Activated CD8-positive, alpha-beta T cell treated with anti-CD3 and anti-CD28 coated beads, Interleukin-2, amount 10 ng/mL, durations not matched to agents 7 days and 5 days (primary cell): ENCODE results near the gene TCP1. TPM values are rescaled to one million over a fixed set of nuclear protein-coding genes. Genes with fewer than 3 reads are reported as not detected.
"Not testable (repeated sequence)": the region's sequence is repeated elsewhere in the genome, so short reads cannot be mapped to it uniquely, and the experiment has no call there.

Experiments used
- ATAC-seq: fragments of 150-1000 bp; cut with Tn5 transposase; one replicate; pipeline ENCODE4 v1.10.0; 2021; ENCODE audit warnings: moderate library complexity
- CTCF ChIA-PET: fragments of 350-600 bp; sonication (Branson Sonifier 250); formaldehyde crosslinking; loops from one replicate; lab custom pipeline; 2021; ENCODE audit warnings: antibody characterized with exemption; lab: Charles Lee
- POLR2A ChIA-PET: fragments of 350-600 bp; sonication (Branson Sonifier 250); formaldehyde crosslinking; loops from one replicate; lab custom pipeline; 2021; ENCODE audit warnings: antibody characterized with exemption; lab: Charles Lee
- DNase-seq: peaks from one replicate; pipeline ENCODE4 v3.0.0-alpha.2; 2020
- H3K27ac Mint-ChIP-seq: one replicate; pipeline ENCODE4 v1.8.0; 2021; ENCODE audit warnings: mild to moderate bottlenecking, mixed read lengths
- H3K27me3 Mint-ChIP-seq: one replicate; pipeline ENCODE4 v1.8.0; 2021; ENCODE audit warnings: low read depth, mixed read lengths
- H3K36me3 Mint-ChIP-seq: one replicate; pipeline ENCODE4 v1.8.0; 2021; ENCODE audit warnings: low read depth, mixed read lengths
- H3K4me1 Mint-ChIP-seq: one replicate; pipeline ENCODE4 v1.8.0; 2021; ENCODE audit warnings: low read depth, mixed read lengths
- H3K4me3 Mint-ChIP-seq: one replicate; pipeline ENCODE4 v1.8.0; 2021; ENCODE audit warnings: mild to moderate bottlenecking, mixed read lengths
- H3K9me3 Mint-ChIP-seq: one replicate; pipeline ENCODE4 v1.8.0; 2022; ENCODE audit warnings: mixed read lengths; ENCODE audit not compliant: insufficient read depth
- total RNA-seq, 2 experiments: library from RNA; stranded (reverse); gene quantifications; one replicate each; pipeline ENCODE4 v1.2.3, GENCODE V29; 2021

The TCP1 gene
- total RNA-seq, 2 experiments from 2014 or later: 263 to 277 TPM

DNA sequence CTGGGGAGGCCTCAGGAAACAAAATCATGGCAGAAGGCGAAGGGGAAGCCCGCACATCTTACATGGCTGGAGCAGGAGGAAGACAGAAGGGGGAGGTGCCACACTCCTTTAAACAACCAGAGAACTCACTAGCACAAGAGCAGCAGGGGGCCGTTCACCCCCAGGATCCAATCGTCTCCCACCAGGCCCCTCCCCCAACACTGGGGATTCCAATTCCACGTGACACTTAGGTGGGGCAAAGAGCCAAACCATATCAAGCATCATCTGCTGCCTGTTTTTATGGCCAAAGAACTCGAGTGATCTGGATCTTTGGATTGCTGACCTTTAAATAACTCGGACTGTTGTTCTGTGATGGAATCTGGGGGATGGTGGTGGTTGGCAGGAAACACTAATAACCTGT is 38.7 kb upstream of the TCP1 start:
- no peaks in the 10 kb centered on the region for H3K9me3 Mint-ChIP-seq
- H3K4me1 Mint-ChIP-seq: peaks cover 8% of the 10 kb centered on the region
- ATAC-seq: no peak
- no peak overlapping the region for H3K4me3 Mint-ChIP-seq
- ChIA-PET CTCF (interaction anchor here (0.5 kb wide), 1 partner anchor 26 kb away, joined by 4 read pairs; no protein-coding TSS in a partner anchor), POLR2A (no interaction called here)
- H3K27me3 Mint-ChIP-seq: no peaks in the 10 kb centered on the region
- DNase-seq: no peak
- no peaks in the 10 kb centered on the region for H3K36me3 Mint-ChIP-seq
- no peak overlapping the region for H3K27ac Mint-ChIP-seq

- H3K27ac Mint-ChIP-seq: no peak overlapping the region
- no peaks in the 10 kb centered on the region for H3K9me3 Mint-ChIP-seq
- H3K4me1 Mint-ChIP-seq: peaks cover 6% of the 10 kb centered on the region
- no peaks in the 10 kb centered on the region for H3K36me3 Mint-ChIP-seq
- ATAC-seq (no peak), DNase-seq (no peak)
- ChIA-PET POLR2A (no interaction called here), CTCF (interaction anchor here (0.5 kb wide), 1 partner anchor 27 kb away, joined by 4 read pairs; no protein-coding TSS in a partner anchor)
- H3K27me3 Mint-ChIP-seq: no peaks in the 10 kb centered on the region
- no peak overlapping the region for H3K4me3 Mint-ChIP-seq
Observed at GRCh38 chr6:159826968-159827647, 37.7 kb upstream of the TCP1 start.

DNA sequence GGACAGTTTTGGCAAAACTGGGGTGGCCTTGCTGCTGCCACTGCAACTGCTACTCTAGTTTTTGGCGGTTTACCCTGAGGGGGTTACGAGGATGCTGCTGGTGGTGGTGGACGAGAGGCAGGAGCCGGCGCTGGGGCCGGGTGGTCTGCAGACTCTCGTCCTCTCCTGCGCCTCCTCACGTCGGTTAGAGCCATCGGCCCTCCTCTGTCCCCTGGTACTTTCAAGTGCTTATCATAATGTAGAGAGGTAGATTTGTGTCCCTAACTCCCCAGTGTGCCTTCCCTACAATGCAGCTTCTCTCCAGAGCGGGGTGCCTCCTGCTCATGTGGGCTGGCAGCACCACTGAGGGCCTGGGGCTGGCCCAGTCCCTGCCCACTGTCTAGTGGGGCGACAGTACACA is 36.6 kb upstream of the TCP1 start:
- ATAC-seq: no peak
- CTCF ChIA-PET: no interaction called here
- H3K9me3 Mint-ChIP-seq: no peaks in the 10 kb centered on the region
- no peaks in the 10 kb centered on the region for H3K27me3 Mint-ChIP-seq
- DNase-seq: no peak
- POLR2A ChIA-PET: no interaction called here
- no peaks in the 10 kb centered on the region for H3K36me3 Mint-ChIP-seq
- peaks cover 10% of the 10 kb centered on the region for H3K4me1 Mint-ChIP-seq
- no peak overlapping the region for H3K27ac Mint-ChIP-seq
- no peak overlapping the region for H3K4me3 Mint-ChIP-seq

DNA sequence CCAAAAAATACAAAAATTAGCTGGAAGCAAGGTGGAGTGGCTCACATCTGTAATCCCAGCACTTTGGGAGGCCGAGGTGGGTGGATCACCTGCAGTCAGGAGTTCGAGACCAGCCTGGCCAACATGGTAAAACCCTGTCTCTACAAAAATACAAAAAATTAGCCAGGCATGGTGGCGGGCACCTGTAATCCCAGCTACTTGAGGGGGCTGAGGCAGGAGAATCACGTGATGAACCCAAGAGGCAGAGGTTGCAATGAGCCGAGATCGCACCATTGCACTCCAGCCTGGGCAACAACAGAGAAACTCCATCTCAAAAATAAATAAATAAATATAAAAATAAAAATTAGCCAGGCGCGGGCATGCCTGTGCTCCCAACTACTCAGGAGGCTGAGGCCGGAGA is 35.3 kb upstream of the TCP1 start:
- peaks cover 22% of the 10 kb centered on the region for H3K4me1 Mint-ChIP-seq
- H3K27ac Mint-ChIP-seq, DNase-seq, CTCF ChIA-PET, ATAC-seq, POLR2A ChIA-PET, H3K36me3 Mint-ChIP-seq, H3K27me3 Mint-ChIP-seq, H3K9me3 Mint-ChIP-seq, H3K4me3 Mint-ChIP-seq: not testable (repeated sequence)

DNA sequence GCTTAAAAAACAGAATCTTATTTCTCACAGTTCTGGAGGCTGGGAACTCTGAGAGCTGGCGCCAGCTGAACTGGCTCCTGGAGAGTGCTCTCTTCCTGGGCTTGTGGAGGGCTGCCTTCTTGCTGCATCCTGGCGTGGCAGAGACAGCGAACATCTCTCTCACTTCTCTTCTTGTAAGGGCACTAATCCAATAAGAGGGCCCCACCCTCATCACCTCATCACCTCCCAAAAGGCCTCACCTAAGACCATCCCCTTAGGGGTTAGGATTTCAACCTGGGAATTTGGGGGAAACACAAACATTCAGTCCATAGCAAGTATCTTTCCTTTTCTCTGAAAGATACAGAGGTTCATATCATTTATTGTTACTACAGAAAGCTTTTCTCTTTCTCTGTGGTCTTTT is 34.6 kb upstream of the TCP1 start:
- Mint-ChIP-seq H3K27ac (no peak overlapping the region), H3K36me3 (no peaks in the 10 kb centered on the region), H3K9me3 (no peaks in the 10 kb centered on the region), H3K4me1 (peaks cover 23% of the 10 kb centered on the region), H3K4me3 (no peak overlapping the region), H3K27me3 (no peaks in the 10 kb centered on the region)
- ATAC-seq: no peak
- CTCF ChIA-PET: no interaction called here
- DNase-seq: no peak
- POLR2A ChIA-PET: no interaction called here

DNA sequence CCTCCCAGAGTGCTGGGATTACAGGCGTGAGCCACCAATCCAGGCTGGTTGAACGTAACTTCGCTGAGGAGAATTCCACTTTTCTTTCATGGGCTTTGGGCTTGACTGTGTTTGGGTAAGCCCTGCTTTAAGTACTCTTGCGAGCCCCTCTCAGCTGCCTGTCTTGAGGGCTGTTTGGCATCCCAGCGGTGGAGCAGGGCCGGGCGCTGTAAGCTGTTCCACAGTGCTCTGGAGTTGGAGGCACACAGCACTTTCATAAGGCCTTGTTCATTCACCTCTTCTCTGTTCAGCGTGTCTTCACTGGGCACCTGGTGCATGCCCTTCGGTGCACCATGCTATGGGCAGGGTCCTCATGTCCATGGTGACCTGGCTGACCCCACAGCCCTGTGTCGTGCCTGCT is 32.3 kb upstream of the TCP1 start:
- CTCF ChIA-PET: interaction anchor here (0.7 to 1.3 kb wide), 2 partner anchors 31 to 178 kb away, joined by 3 read pairs; no protein-coding TSS in a partner anchor
- H3K27ac Mint-ChIP-seq: no peak overlapping the region
- DNase-seq (no peak), ATAC-seq (no peak)
- H3K4me3 Mint-ChIP-seq: no peak overlapping the region
- no peaks in the 10 kb centered on the region for H3K27me3 Mint-ChIP-seq
- no peaks in the 10 kb centered on the region for H3K36me3 Mint-ChIP-seq
- peaks cover 23% of the 10 kb centered on the region for H3K4me1 Mint-ChIP-seq
- no peaks in the 10 kb centered on the region for H3K9me3 Mint-ChIP-seq
- POLR2A ChIA-PET: interaction anchor here (5.2 kb wide), 1 partner anchor 31 kb away, joined by 24 read pairs; the partner anchor contains the start of genes MRPL18 and TCP1

DNA sequence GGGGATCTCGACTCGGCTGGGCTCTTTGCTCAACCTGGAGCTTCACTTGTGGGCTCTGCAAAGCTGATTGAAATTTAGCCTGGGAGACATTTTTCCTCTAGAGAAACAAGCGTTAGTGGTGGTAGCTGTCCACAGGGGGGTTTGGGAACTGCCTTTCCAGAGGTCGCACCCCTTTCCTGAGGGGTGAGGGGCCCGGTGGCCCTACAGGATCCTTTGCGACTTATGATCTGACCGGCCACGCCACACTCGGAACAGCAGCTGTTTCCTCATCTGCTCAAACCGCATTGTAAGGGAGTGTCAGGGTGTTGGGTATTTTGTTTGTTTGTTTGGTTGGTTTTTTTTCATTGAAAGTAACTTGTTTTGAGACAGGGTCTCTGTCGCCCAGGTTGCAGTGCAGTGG is 31.7 kb upstream of the TCP1 start:
- ChIA-PET POLR2A (interaction anchor here (5.2 kb wide), 1 partner anchor 31 kb away, joined by 24 read pairs; the partner anchor contains the start of genes MRPL18 and TCP1), CTCF (interaction anchor here (0.8 to 1.3 kb wide), 2 partner anchors 30 to 31 kb away, joined by 3 read pairs; partner anchors contain the start of gene MRPL18)
- H3K4me1 Mint-ChIP-seq: peaks cover 23% of the 10 kb centered on the region
- no peaks in the 10 kb centered on the region for H3K27me3 Mint-ChIP-seq
- H3K4me3 Mint-ChIP-seq: no peak overlapping the region
- ATAC-seq (no peak), DNase-seq (no peak)
- peak overlapping the region; percentile 68 for H3K27ac Mint-ChIP-seq
- no peaks in the 10 kb centered on the region for H3K9me3 Mint-ChIP-seq
- no peaks in the 10 kb centered on the region for H3K36me3 Mint-ChIP-seq

GRCh38 chr6:159819932-159820640 is 30.7 kb upstream of the TCP1 start:
- H3K4me1 Mint-ChIP-seq: peaks cover 23% of the 10 kb centered on the region
- no peaks in the 10 kb centered on the region for H3K27me3 Mint-ChIP-seq
- H3K4me3 Mint-ChIP-seq: peak overlapping the region; percentile 72
- ChIA-PET CTCF (interaction anchor here (0.8 to 1.4 kb wide), 2 partner anchors 14 to 33 kb away, joined by 3 to 4 read pairs; no protein-coding TSS in a partner anchor), POLR2A (interaction anchor here (0.8 to 5.2 kb wide), 2 partner anchors 30 to 125 kb away, joined by 3 to 24 read pairs; partner anchors contain the start of genes MRPL18 and TCP1)
- H3K27ac Mint-ChIP-seq: peak overlapping the region; percentile 95
- H3K36me3 Mint-ChIP-seq: no peaks in the 10 kb centered on the region
- peak; percentile 72 for DNase-seq
- ATAC-seq: peak; percentile 85
- H3K9me3 Mint-ChIP-seq: no peaks in the 10 kb centered on the region

GRCh38 chr6:159819098-159819497 is 29.7 kb upstream of the TCP1 start:
- peak overlapping the region; percentile 95 for H3K27ac Mint-ChIP-seq
- ChIA-PET POLR2A (interaction anchor here (5.2 kb wide), 1 partner anchor 29 kb away, joined by 24 read pairs; the partner anchor contains the start of genes MRPL18 and TCP1), CTCF (interaction anchor here (1.4 kb wide), 1 partner anchor 34 kb away, joined by 4 read pairs; no protein-coding TSS in a partner anchor)
- H3K4me1 Mint-ChIP-seq: peaks cover 23% of the 10 kb centered on the region
- peak overlapping the region; percentile 72 for H3K4me3 Mint-ChIP-seq
- no peaks in the 10 kb centered on the region for H3K27me3 Mint-ChIP-seq
- H3K36me3 Mint-ChIP-seq: no peaks in the 10 kb centered on the region
- H3K9me3 Mint-ChIP-seq: no peaks in the 10 kb centered on the region
- ATAC-seq (no peak), DNase-seq (no peak)

DNA sequence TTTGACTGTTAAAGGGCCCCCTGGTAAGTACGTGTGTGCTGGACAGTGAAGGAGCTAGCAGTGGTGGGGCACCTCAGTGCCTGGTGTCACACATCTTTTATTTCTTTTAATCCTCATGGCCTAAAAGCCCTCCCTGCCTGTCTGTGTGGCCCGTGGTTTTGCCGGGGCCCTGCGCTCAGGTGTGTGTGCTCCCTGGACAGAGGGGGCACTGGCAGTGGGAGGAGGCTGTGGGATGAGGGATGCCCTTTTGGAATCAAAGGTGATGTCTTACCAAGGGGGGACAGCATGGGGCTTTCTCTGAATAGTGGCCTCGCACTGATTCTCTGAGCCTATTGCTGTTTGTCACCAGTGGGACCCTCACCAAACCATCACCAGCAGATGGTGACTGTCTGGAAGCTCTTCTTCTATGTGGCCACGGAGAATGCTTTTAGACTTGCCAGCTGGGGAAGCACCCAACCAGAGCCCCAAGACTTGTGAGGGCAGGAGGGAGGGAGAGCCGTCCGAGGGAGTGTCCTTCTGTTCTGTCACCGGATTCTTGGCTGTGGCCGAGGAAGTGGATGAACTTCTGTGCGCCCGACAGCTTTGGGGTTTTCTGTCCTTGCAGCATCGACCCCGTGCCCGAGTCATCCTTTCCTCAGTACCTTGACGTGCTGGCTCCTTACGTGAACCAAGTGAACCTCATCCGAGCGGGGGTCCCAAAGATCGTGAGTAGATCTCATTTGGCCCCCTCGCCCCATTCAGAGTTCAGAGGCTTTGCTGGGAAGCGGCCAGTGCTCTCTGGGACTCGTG is 28.7 kb upstream of the TCP1 start:
- Mint-ChIP-seq H3K4me1 (peaks cover 23% of the 10 kb centered on the region), H3K27me3 (no peaks in the 10 kb centered on the region), H3K36me3 (no peaks in the 10 kb centered on the region), H3K9me3 (no peaks in the 10 kb centered on the region), H3K4me3 (no peak overlapping the region), H3K27ac (no peak overlapping the region)
- ATAC-seq: no peak
- ChIA-PET CTCF (interaction anchor here (0.6 kb wide), 1 partner anchor 28 kb away, joined by 3 read pairs; no protein-coding TSS in a partner anchor), POLR2A (interaction anchor here (5.2 kb wide), 1 partner anchor 28 kb away, joined by 24 read pairs; the partner anchor contains the start of genes MRPL18 and TCP1)
- no peak for DNase-seq

DNA sequence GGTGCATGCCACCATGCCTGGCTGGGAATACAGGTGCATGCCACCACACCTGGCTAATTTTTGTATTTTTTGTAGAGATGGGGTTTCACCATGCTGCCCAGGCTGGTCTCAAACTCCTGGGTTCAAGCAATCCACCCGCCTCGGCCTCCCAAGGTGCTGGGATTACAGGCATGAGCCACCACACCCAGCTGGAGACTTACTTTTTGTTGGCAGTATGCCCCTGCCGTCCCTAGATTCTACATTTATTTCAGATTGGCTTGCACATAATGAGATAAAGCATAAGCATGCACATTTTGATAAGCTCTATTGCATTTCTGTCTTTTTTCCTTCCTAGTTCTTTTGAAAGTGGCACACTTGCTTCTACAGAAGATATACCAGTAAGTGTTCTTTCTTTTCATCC is 27.4 kb upstream of the TCP1 start:
- H3K36me3 Mint-ChIP-seq, CTCF ChIA-PET, H3K27me3 Mint-ChIP-seq, POLR2A ChIA-PET, H3K9me3 Mint-ChIP-seq, DNase-seq, H3K4me3 Mint-ChIP-seq, ATAC-seq: not testable (repeated sequence)
- H3K4me1 Mint-ChIP-seq: peaks cover 23% of the 10 kb centered on the region
- H3K27ac Mint-ChIP-seq: peak overlapping the region; percentile 14
